Amygdala (tissue), 56 donors: ENCODE data around the gene FAM204A.
A peak's percentile ranks its signal among the peaks of the same experiment; 100 is the strongest.

Source experiments
- DNase-seq, 56 donors: peaks; one replicate each; lab custom pipeline; 2025; lab: John Stamatoyannopoulos, UW

The FAM204A gene

DNA sequence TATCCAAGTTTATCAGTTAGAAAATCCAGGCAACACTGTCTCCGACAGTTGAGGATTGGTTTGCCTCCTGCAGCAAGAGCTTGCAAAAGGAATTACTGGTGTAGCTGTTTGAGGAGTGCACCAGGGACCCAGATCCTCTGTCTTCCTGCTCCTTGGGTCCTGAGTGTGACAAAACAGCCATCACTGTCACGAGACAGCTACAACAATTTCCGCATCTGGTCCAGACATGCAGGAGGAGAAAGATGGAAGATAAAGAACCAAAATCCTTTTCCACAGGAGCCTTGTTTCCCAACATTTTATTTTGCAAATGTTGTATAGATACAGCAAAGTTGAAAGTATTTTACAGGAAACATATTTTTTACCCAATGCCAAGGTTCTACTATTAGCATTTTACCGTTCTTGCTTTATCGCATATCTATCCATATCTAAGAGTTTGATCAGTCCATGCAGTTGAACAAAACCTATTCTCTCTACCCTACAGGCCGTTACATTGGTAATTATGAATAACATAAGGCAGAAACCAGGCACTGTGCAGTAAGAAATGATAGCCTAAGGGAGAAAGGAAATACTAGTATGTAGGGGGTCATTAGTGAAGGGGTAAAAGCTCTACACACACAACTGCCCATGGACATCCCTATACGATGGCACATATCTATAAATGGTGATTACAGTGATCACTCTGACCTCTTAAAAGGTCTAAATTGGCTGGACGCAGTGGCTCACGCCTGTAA, 54.9 kb downstream of the FAM204A start:
- no peak for DNase-seq

DNA sequence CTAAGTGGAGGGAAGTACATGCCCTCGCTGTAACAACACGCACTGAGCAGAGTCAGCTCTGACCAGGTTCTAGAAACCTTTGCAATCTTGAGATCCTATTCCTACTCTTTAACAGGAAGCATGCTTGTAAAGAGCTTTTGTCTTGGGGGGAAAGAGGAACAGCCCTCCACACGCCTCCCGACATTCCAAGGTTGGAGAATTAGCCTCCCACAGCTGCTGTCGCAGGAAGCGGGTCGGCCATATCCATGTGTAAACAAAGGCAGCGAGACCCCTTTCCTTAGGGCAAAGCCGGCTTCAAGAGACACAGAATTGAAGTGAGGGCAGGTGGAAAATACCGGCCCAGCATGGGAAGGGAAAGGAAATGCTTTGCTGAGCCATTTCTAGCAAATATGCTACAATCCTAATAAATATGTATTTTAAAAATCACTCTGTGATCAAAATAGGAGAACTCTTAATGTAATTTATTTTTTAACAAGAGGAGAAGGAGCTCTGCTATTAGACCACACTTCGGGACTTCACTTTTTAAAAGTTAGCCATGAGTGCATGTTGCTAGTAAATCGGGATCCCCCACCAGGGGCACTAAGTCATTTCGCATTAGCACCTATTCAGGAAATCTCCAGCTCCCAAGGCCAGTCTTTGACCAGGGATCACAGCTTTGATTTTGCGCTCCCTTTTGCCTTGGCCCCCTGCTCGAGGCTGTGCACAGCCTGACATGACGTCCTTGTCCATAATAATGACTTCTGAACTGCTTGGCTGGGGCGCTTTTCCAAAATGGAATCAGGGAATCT, 55.9 kb downstream of the FAM204A start:
- DNase-seq = no peak

- no peak for DNase-seq
Observed at GRCh38 chr10:118282670-118283069, 59.5 kb downstream of the FAM204A start.

GRCh38 chr10:118278649-118279048, 63.5 kb downstream of the FAM204A start:
- DNase-seq = no peak

DNA sequence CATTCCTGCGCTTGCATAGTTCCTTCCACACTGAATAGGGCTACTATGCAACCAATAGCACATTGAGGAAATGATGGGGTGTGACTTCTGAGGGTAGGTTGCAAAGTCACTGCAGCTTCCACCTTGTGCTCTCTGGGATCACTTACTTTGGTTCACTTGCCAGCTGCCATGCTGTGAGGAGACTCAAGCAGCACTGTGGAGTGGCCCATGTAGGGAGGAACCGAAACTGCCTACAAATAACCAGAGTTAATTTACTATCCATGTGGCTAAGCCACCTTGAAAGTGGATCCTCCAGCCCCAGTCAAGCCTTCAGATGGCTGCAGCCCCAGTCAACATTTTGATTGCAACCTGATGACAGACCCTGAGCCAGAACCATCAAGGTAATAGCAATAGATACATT, 64.3 kb downstream of the FAM204A start:
- no peak for DNase-seq

- DNase-seq = no peak
Observed at GRCh38 chr10:118276727-118277126, 65.4 kb downstream of the FAM204A start.

DNA sequence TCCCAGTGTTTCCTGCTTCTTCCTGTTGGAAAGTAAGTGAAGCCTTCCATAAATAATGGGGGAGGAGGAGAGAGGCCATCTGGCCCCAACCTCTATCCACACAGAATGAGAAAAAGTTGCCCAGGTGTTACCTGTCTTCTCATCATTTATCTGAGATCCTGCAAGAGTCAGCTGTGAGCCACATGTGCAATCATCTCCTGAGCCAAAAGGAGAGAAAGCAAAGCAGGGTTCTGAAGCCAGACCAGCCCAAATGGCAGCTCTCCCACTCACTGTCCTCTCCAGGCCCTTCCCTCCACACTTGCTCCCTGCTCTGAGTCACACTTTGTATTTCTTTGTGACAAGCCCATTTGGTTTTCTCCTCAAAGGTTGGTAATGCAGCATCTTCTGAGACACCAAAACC, 65.9 kb downstream of the FAM204A start:
- no peak for DNase-seq

GRCh38 chr10:118273662-118274061, 68.5 kb downstream of the FAM204A start:
- no peak for DNase-seq

- no peak for DNase-seq
Observed at GRCh38 chr10:118272767-118273166, 69.4 kb downstream of the FAM204A start.

DNA sequence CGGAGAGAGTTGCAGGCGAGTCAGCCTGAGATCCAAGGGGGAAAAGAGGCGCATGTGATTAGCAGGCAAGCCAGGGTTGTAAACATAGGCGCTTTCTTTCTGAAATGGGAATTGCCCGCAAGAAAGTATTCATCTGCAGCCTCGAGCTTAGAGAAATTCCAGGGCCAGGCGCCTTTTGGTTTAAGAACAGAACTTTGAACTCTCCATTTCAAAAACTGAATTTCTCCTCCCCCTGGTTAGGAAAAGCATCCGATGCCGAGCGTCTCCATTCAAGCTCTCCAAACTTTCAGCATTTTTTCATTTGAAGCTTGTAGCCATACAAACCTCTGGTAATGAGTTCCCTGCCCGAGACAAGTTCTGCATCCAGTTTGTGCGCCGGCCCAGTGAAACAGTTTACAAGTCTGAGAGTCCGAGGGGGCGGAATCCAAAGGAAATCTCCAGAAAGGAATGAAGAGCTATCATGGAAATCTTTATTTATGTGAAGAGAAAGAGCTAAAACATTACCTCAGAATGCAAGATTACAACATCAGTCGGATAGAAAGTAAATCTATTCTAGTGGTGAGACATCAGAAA, 69.9 kb downstream of the FAM204A start:
- peak in 23 of 56 donors; percentile 4 to 74 (median 38) for DNase-seq

- no peak for DNase-seq
Observed at GRCh38 chr10:118271671-118272070, 70.5 kb downstream of the FAM204A start.

- no peak for DNase-seq
Observed at GRCh38 chr10:118266098-118266748, 75.9 kb downstream of the FAM204A start.

- DNase-seq = no peak
Observed at GRCh38 chr10:118264838-118265470, 77.2 kb downstream of the FAM204A start.

DNA sequence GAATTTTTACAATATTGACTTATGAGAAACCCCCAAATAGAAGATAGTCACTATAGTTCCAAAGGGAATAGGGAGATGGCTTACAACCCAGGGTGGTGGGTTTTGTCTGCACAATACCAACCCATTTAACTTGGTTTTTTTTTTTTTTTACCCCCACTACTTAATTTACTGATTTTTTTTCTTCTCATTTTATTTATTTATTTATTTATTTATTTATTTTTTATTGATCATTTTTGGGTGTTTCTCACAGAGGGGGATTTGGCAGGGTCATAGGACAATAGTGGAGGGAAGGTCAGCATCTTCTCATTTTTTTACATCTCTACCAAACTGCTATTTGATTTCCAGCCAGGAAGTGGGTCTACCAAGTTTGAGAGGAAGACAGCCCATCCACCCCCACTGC, 77.9 kb downstream of the FAM204A start:
- no peak for DNase-seq

DNA sequence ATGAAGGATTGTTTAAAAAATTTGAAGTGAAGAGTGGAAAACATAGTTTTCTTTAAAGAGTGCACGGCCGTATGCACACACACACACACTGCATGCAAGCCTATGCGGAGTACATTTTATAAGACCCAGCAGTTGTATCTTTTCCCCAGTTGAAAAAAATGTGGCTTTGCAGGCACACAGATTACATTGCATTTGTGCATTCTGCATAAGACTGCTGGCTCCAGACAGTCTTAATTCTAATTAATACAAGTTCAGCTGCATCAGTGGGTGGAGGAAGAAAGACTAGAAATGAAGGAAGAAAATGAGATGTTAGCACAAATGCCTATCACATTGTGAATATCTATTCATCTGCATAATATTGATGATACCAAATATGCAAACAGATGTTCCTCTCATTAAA, 79.6 kb downstream of the FAM204A start:
- no peak for DNase-seq

GRCh38 chr10:118259288-118259906, 82.7 kb downstream of the FAM204A start:
- DNase-seq = peak in 11 of 56 donors; percentile 2 to 42 (median 10)

DNA sequence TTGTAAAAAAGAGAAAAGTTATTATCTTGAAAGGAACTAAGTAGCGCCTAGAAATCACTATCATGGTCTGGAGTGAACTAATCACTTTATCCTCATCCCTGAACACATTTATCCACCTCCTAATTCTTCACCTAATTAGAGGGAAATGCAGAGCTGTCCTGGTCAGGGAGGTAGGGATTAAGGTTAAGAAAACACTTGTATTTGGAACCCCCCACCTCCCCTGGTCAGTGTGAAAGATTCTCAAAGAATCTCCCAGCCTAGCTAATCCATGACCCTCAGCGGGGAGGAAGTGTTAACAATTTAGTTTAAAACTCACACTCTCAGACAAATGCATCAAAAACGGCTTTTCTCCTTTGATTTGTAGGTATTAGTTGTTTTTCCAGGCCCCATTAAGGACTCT, 83.8 kb downstream of the FAM204A start:
- DNase-seq = no peak

GRCh38 chr10:118256825-118257570, 85.1 kb downstream of the FAM204A start:
- no peak for DNase-seq

GRCh38 chr10:118256209-118256608, 85.9 kb downstream of the FAM204A start:
- no peak for DNase-seq
